Breast epithelium (tissue), 4 donors: Measurements from ENCODE around the gene CHCHD6. TPM values are rescaled to one million over a fixed set of nuclear protein-coding genes. Genes with fewer than 3 reads are reported as not detected.

Experiments used
- DNase-seq, 2 donors: peaks; one replicate each; pipeline ENCODE4 v3.0.0-alpha.2; 2019; ENCODE audit warnings: low spot score in 2 of 2
- H3K27ac ChIP-seq, 2 donors: fragments of 200-600 bp; sonication (generic) in 1 of 2; one replicate each; pipeline ENCODE4 v1.5.1; 2016 to 2019; ENCODE audit warnings: mild to moderate bottlenecking in 1 of 2
- H3K27me3 ChIP-seq, 2 donors: fragments of 200-600 bp; sonication (generic) in 1 of 2; one replicate each; pipeline versions ENCODE4 v1.5.1 to v1.6.0; 2017 to 2019; ENCODE audit warnings: control low read depth in 1 of 2, mild to moderate bottlenecking in 1 of 2
- H3K36me3 ChIP-seq: fragments of 200-600 bp; one replicate; pipeline ENCODE4 v1.5.1; 2019
- H3K4me1 ChIP-seq, 2 donors: fragments of 200-600 bp; sonication (generic); one replicate each; pipeline ENCODE4 v1.5.1; 2016 to 2019; ENCODE audit warnings: control low read depth in 1 of 2
- H3K4me3 ChIP-seq, 3 donors: fragments of 200-600 bp; sonication (generic); 1 replicate in 2 of 3; 2 replicates in 1 of 3; pipeline ENCODE4 v1.5.1; 2016 to 2019; ENCODE audit warnings: mild to moderate bottlenecking in 3 of 3, moderate library complexity in 2 of 3
- H3K9me3 ChIP-seq, 2 donors: fragments of 200-600 bp; sonication (generic) in 1 of 2; one replicate each; pipeline ENCODE4 v1.5.1; 2016 to 2019; ENCODE audit warnings: control low read depth in 1 of 2
- CTCF ChIP-seq, 3 donors: fragments of 450-650 bp; IDR thresholded peaks; one replicate each; pipeline ENCODE4 v1.5.1; 2016 to 2017; ENCODE audit warnings: antibody characterized with exemption in 3 of 3, mild to moderate bottlenecking in 3 of 3, moderate library complexity in 3 of 3
- POLR2A ChIP-seq: fragments of 450-650 bp; IDR thresholded peaks from one replicate; pipeline ENCODE4 v1.6.1; 2016; ENCODE audit warnings: antibody characterized with exemption, mild to moderate bottlenecking, moderate library complexity
- POLR2AphosphoS5 ChIP-seq, 3 donors: sonication (generic); formaldehyde crosslinking; IDR thresholded peaks; one replicate each; pipeline ENCODE4 v1.6.1; 2017; ENCODE audit warnings: antibody characterized with exemption in 3 of 3
- intact Hi-C: fragments of 100-400 bp; cut with DNase I; formaldehyde crosslinking; loops from one replicate; pipeline ENCODE4 v1.15.1; 2023; ENCODE audit warnings: low total_unique reads
- total RNA-seq, 3 donors: library from RNA; depleted of rRNA; stranded (reverse); fragments of >200 nt; gene quantifications; one replicate each; pipeline ENCODE4 v1.1.0, GENCODE V29; 2016

Gene CHCHD6
- total RNA-seq, 3 donors from 2014 or later = 12.2 to 21.2 (median 19.3) TPM

- Histone ChIP-seq H3K27me3 (no peaks in the 10 kb centered on the region), H3K9me3 (peaks cover 8 to 18% of the 10 kb centered on the region in 2 donors), H3K4me3 (no peak overlapping the region), H3K36me3 (no peaks in the 10 kb centered on the region), H3K27ac (no peak overlapping the region), H3K4me1 (no peaks in the 10 kb centered on the region)
- TF ChIP-seq POLR2A (no peak), CTCF (IDR thresholded peaks at IDR 0.05) (no peak), POLR2AphosphoS5 (IDR thresholded peaks at IDR 0.05) (no peak)
- intact Hi-C loops = no loop called here
- DNase-seq = no peak
Measured at GRCh38 chr3:126743350-126743749, 39.3 kb downstream of the CHCHD6 start.

- no peaks in the 10 kb centered on the region for H3K4me1 ChIP-seq
- H3K9me3 ChIP-seq = peaks cover 8 to 14% of the 10 kb centered on the region in 2 donors
- no peak for DNase-seq
- H3K27ac ChIP-seq = no peak overlapping the region
- TF ChIP-seq POLR2A (no peak), POLR2AphosphoS5 (IDR thresholded peaks at IDR 0.05) (no peak), CTCF (IDR thresholded peaks at IDR 0.05) (no peak)
- H3K36me3 ChIP-seq = no peaks in the 10 kb centered on the region
- no peak overlapping the region for H3K4me3 ChIP-seq
- intact Hi-C loops = no loop called here
- no peaks in the 10 kb centered on the region for H3K27me3 ChIP-seq
Measured at GRCh38 chr3:126743781-126744180, 39.7 kb downstream of the CHCHD6 start.

- intact Hi-C loops = no loop called here
- no peak for TF ChIP-seq POLR2A
- no peak for TF ChIP-seq CTCF (IDR thresholded peaks at IDR 0.05)
- no peak for TF ChIP-seq POLR2AphosphoS5 (IDR thresholded peaks at IDR 0.05)
- Histone ChIP-seq H3K27me3 (no peaks in the 10 kb centered on the region), H3K27ac (no peak overlapping the region), H3K36me3 (no peaks in the 10 kb centered on the region), H3K4me1 (no peaks in the 10 kb centered on the region), H3K9me3 (no peaks in the 10 kb centered on the region), H3K4me3 (no peak overlapping the region)
- DNase-seq = no peak
Measured at GRCh38 chr3:126745760-126746394, 41.8 kb downstream of the CHCHD6 start.

- H3K4me3 ChIP-seq = no peak overlapping the region
- no peaks in the 10 kb centered on the region for H3K36me3 ChIP-seq
- H3K27ac ChIP-seq = no peak overlapping the region
- DNase-seq = no peak
- H3K9me3 ChIP-seq = no peaks in the 10 kb centered on the region
- intact Hi-C loops = no loop called here
- no peaks in the 10 kb centered on the region for H3K4me1 ChIP-seq
- no peaks in the 10 kb centered on the region for H3K27me3 ChIP-seq
- TF ChIP-seq POLR2AphosphoS5 (IDR thresholded peaks at IDR 0.05) (no peak), POLR2A (no peak), CTCF (IDR thresholded peaks at IDR 0.05) (no peak)
Measured at GRCh38 chr3:126746395-126747177, 42.5 kb downstream of the CHCHD6 start.

- intact Hi-C loops = no loop called here
- TF ChIP-seq CTCF (IDR thresholded peaks at IDR 0.05) = no peak
- no peak for TF ChIP-seq POLR2A
- no peak for TF ChIP-seq POLR2AphosphoS5 (IDR thresholded peaks at IDR 0.05)
- Histone ChIP-seq H3K4me3 (no peak overlapping the region), H3K4me1 (no peaks in the 10 kb centered on the region), H3K27ac (no peak overlapping the region), H3K36me3 (no peaks in the 10 kb centered on the region), H3K27me3 (no peaks in the 10 kb centered on the region), H3K9me3 (no peaks in the 10 kb centered on the region)
- DNase-seq = no peak
Measured at GRCh38 chr3:126747768-126748167, 43.7 kb downstream of the CHCHD6 start.
